ENCODE data around the gene CAPS. TPM values are rescaled to one million over a fixed set of nuclear protein-coding genes. Genes with fewer than 3 reads are reported as not detected.
"Not testable (repeated sequence)": the region's sequence is repeated elsewhere in the genome, so short reads cannot be mapped to it uniquely, and the experiment has no call there.

Gene CAPS
- polyA plus RNA-seq, 2 donors: 8.0 to 18.7 TPM

DNA sequence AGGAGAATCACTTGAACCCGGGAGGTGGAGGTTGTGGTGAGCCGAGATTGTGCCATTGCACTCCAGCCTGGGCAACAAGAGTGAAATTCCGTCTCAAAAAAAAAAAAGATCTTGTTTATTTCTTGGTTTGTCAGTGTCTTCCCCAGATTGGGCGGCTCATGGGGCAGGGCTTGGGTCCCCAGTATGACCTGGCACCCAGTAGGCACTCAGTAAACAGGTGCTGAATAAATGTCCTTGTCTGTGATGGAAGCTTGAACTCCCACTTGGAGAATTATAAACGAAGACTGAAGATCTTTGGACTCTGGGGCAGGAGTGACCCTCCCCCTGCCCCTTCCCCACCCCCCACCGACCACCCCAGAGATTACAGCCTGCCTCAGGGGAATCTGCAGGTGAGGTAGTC, 33.9 kb upstream of the CAPS start:
- WGBS, 2 donors: 25 to 35% methylated on average over 4 to 6 of the region's 6 CpGs
- Histone ChIP-seq H3K27ac (ENCODE audit: low read depth in 2 of 2, low read length in 1 of 2) (no peak overlapping the region), H3K9me3 (ENCODE audit: control insufficient read depth in 2 of 2, insufficient read depth in 1 of 2, low read depth in 1 of 2, low read length in 1 of 2) (no peaks in the 10 kb centered on the region), H3K36me3 (ENCODE audit: control insufficient read depth in 2 of 2, insufficient read depth in 2 of 2, low read length in 1 of 2) (no peaks in the 10 kb centered on the region), H3K4me3 (ENCODE audit: low read depth in 1 of 2, low read length in 2 of 2) (no peak overlapping the region), H3K27me3 (ENCODE audit: control insufficient read depth in 1 of 2, insufficient read depth in 2 of 2, low read length in 2 of 2) (no peaks in the 10 kb centered on the region), H3K4me1 (ENCODE audit: control insufficient read depth in 2 of 2, insufficient read depth in 2 of 2, low read length in 1 of 2) (peaks cover 0 to 4% of the 10 kb centered on the region in 2 donors)

DNA sequence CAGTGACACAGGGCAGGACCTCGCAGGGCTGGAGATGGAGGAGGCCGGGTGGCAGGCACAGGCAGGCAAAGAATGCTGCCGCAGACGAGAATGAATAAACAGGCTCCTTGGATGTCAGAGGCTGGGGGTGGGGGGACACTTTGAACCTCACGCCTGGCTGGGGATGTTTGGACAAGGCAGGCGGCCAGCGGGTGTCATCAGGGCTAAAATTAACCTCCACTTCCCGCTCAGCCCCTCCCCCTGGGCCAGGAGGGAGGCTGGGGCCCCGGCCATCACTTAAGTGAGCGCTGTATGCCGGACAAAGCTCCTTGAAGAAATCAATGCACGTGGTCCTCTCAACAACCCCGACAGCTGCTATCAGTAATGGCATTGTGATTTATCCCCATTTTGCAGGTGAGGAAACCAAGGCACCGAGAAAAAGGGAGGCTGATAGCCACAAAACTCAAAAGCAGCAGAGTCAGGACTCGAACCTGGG, 33.4 kb upstream of the CAPS start:
- Histone ChIP-seq H3K36me3 (ENCODE audit: control insufficient read depth in 2 of 2, insufficient read depth in 2 of 2, low read length in 1 of 2) (no peaks in the 10 kb centered on the region), H3K27ac (ENCODE audit: low read depth in 2 of 2, low read length in 1 of 2) (peak overlapping the region in 1 of 2 donors; percentile 26), H3K4me1 (ENCODE audit: control insufficient read depth in 2 of 2, insufficient read depth in 2 of 2, low read length in 1 of 2) (peaks cover 0 to 4% of the 10 kb centered on the region in 2 donors), H3K9me3 (ENCODE audit: control insufficient read depth in 2 of 2, insufficient read depth in 1 of 2, low read depth in 1 of 2, low read length in 1 of 2) (no peaks in the 10 kb centered on the region), H3K4me3 (ENCODE audit: low read depth in 1 of 2, low read length in 2 of 2) (no peak overlapping the region), H3K27me3 (ENCODE audit: control insufficient read depth in 1 of 2, insufficient read depth in 2 of 2, low read length in 2 of 2) (no peaks in the 10 kb centered on the region)
- WGBS, 2 donors: 14 to 16% methylated on average over 15 of the region's 15 CpGs

DNA sequence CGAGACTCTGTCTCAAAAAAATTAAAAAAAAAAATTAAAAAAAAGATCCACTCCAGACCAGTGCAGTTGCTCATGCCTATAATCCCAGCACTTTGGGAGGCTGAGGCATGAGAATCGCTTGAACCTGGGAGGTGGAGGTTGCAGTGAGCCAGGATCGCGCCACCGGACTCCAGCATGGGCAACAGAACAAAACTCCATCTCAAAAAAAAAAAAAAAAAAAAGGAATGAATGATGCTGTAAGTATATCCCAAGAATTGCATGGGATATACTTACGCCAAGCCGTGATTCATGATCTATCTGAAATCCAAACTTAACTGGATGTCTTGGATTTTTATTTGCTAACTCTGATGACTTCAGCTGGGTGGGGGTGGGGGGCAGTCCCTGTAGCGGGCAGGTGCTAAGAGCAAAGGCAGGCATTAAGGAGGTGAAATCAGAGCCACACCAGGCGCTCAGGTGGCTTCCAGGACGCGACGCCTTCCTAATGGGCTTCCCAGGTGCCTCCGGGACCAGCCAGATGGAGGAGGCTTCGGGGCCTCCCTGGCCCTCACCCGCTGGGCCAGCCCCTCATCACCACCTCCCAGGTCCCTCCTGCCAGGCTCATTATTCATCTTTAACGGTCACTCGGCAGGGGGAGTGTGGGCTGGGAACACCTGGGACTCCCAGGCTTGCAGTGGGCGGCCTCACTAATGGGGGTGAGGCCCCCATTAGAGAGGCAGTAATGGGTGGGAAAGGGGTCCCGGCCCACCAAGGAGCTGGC, 32.3 kb upstream of the CAPS start:
- Histone ChIP-seq H3K9me3 (ENCODE audit: control insufficient read depth in 2 of 2, insufficient read depth in 1 of 2, low read depth in 1 of 2, low read length in 1 of 2) (no peaks in the 10 kb centered on the region), H3K4me3 (ENCODE audit: low read depth in 1 of 2, low read length in 2 of 2) (no peak overlapping the region), H3K36me3 (ENCODE audit: control insufficient read depth in 2 of 2, insufficient read depth in 2 of 2, low read length in 1 of 2) (no peaks in the 10 kb centered on the region), H3K27ac (ENCODE audit: low read depth in 2 of 2, low read length in 1 of 2) (peak overlapping the region in 1 of 2 donors; percentile 75), H3K27me3 (ENCODE audit: control insufficient read depth in 1 of 2, insufficient read depth in 2 of 2, low read length in 2 of 2) (no peaks in the 10 kb centered on the region), H3K4me1 (ENCODE audit: control insufficient read depth in 2 of 2, insufficient read depth in 2 of 2, low read length in 1 of 2) (peaks cover 0 to 4% of the 10 kb centered on the region in 2 donors)
- 59 to 67% methylated on average over 19 of the region's 19 CpGs for WGBS, 2 donors

DNA sequence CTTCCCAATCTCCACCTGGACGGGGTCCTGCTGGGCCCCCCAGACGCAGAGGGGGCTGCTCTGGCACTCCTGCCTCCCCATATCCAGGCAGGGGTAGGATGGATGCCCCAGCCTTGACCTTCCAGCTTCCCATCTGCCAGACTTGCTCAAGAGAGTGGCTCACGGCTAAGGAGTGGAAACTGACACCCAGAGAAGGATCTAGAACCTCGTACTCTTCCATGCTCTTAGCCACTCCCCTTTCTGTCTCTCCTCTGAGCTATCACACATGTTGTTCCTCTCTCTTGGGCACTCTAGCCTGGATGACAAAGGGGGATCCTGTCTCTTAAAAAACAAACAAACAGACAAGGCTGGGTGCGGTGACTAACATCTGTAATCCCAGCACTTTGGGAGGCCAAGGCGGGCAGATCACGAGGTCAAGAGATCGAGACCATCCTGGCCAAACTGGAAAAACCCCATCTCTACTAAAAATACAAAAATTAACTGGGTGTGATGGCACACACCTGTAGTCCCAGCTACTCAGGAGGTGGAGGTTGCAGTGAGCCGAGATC, 31.6 kb upstream of the CAPS start:
- Histone ChIP-seq H3K36me3 (ENCODE audit: control insufficient read depth in 2 of 2, insufficient read depth in 2 of 2, low read length in 1 of 2) (no peaks in the 10 kb centered on the region), H3K4me1 (ENCODE audit: control insufficient read depth in 2 of 2, insufficient read depth in 2 of 2, low read length in 1 of 2) (peaks cover 0 to 4% of the 10 kb centered on the region in 2 donors), H3K27ac (ENCODE audit: low read depth in 2 of 2, low read length in 1 of 2) (peak overlapping the region in 1 of 2 donors; percentile 75), H3K27me3 (ENCODE audit: control insufficient read depth in 1 of 2, insufficient read depth in 2 of 2, low read length in 2 of 2) (no peaks in the 10 kb centered on the region), H3K4me3 (ENCODE audit: low read depth in 1 of 2, low read length in 2 of 2) (no peak overlapping the region), H3K9me3 (ENCODE audit: control insufficient read depth in 2 of 2, insufficient read depth in 1 of 2, low read depth in 1 of 2, low read length in 1 of 2) (no peaks in the 10 kb centered on the region)
- WGBS, 2 donors: 51 to 56% methylated on average over 9 of the region's 9 CpGs

DNA sequence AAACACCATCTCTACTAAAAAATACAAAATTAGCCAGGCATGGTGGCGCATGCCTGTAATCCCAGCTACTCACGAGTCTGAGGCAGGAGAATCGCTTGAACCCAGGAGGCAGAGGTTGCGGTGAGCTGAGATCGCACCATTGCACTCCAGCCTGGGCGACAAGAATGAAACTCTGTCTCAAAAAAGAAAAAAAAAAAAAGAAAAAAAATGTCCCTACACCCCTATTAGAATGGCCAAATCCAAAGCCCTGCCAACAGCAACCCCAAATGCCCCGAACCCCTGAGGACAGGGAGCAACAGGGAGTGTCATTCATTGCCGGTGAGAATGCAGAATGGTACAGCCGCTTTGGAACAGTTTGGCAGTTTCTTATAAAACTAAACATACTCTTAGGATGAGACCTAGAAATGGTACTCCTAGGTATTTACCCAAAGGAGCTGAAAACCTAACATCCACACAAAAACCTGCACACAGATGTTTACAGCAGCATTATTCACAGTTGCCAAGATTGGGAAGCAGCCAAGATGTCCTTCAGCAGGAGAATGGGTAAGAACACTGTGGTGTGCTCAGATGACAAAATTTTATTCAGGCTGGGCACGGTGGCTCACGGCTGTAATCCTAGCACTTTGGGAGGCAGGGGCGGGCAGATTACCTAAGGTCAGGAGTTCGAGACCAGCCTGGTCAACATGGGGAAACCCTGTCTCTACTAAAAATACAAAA, 30.7 kb upstream of the CAPS start:
- WGBS, 2 donors: 60 to 62% methylated on average over 11 to 13 of the region's 13 CpGs
- not testable (repeated sequence) for H3K27me3 ChIP-seq (ENCODE audit: control insufficient read depth in 1 of 2, insufficient read depth in 2 of 2, low read length in 2 of 2); H3K4me3 ChIP-seq (ENCODE audit: low read depth in 1 of 2, low read length in 2 of 2); H3K36me3 ChIP-seq (ENCODE audit: control insufficient read depth in 2 of 2, insufficient read depth in 2 of 2, low read length in 1 of 2); H3K4me1 ChIP-seq (ENCODE audit: control insufficient read depth in 2 of 2, insufficient read depth in 2 of 2, low read length in 1 of 2); H3K9me3 ChIP-seq (ENCODE audit: control insufficient read depth in 2 of 2, insufficient read depth in 1 of 2, low read depth in 1 of 2, low read length in 1 of 2)
- H3K27ac ChIP-seq (ENCODE audit: low read depth in 2 of 2, low read length in 1 of 2): peak overlapping the region in 1 of 2 donors; percentile 70

DNA sequence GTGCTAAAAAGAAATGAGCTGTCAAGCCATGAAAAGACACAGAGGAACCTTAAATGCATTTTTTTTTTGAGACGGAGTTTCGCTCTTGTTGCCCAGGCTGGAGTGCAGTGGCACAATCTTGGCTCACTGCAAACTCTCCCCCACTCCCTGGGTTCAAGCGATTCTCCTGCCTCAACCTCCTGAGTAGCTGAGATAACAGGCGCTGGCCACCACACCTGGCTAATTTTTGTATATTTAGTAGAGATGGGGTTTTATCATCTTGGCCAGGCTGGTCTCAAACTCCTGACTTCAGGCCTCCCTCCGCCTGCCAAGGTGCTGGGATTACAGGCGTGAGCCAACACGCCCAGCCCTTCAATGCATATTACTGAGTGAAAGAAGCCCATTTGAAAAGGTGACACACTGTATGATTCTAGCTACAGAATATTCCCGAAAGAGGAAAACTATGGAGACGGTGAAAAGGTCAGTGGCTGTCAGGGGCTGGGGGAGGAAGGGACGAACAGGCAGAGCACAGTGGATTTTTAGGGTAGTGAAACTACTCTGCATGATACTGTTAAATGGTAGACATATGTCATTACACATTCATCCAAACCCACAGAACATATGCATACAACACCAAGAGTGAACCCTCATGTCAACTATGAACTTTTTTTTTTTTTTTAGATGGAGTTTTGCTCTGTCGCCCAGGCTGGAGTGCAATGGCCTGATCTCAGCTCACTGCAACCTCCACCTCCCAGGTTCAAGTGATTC, 29.8 kb upstream of the CAPS start:
- WGBS, 2 donors: 57 to 60% methylated on average over 11 of the region's 11 CpGs
- H3K9me3 ChIP-seq (ENCODE audit: control insufficient read depth in 2 of 2, insufficient read depth in 1 of 2, low read depth in 1 of 2, low read length in 1 of 2); H3K4me3 ChIP-seq (ENCODE audit: low read depth in 1 of 2, low read length in 2 of 2); H3K4me1 ChIP-seq (ENCODE audit: control insufficient read depth in 2 of 2, insufficient read depth in 2 of 2, low read length in 1 of 2); H3K27ac ChIP-seq (ENCODE audit: low read depth in 2 of 2, low read length in 1 of 2); H3K27me3 ChIP-seq (ENCODE audit: control insufficient read depth in 1 of 2, insufficient read depth in 2 of 2, low read length in 2 of 2); H3K36me3 ChIP-seq (ENCODE audit: control insufficient read depth in 2 of 2, insufficient read depth in 2 of 2, low read length in 1 of 2): not testable (repeated sequence)

DNA sequence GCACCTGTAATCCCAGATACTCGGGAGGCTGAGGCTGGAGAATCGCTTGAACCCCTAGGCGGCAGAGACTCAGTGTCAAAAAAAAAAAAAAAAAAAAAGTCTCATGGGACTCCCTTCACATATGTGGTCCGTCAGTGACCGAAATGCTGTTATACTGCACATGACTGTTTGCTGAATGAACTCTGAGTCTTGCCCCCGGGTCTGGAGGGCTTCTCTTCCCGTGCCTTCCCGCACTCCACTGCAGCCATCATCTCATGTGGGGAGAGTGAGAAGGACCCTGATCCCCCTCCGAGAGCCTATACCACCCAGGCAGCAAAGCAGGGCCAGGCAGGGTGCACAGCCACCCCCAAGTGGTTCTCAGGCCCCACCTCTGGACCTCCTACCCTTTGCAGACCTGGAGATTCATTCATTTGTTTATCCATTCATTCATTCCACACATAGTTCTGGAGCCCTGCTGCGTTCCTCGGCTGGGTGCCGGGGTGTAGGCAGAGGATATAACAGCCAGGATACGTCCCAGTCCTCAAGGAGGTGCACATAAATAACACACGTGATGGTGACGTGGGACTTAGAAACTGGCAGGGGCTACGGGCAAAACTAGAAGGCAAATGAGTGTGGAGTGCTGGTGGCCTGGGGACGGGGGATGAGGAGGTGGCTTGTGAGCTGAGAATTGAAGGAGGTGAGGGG, 24.6 kb upstream of the CAPS start:
- H3K27ac ChIP-seq (ENCODE audit: low read depth in 2 of 2, low read length in 1 of 2): peak overlapping the region in 1 of 2 donors; percentile 24
- H3K4me1 ChIP-seq (ENCODE audit: control insufficient read depth in 2 of 2, insufficient read depth in 2 of 2, low read length in 1 of 2): peaks cover 3 to 15% of the 10 kb centered on the region in 2 donors
- H3K36me3 ChIP-seq (ENCODE audit: control insufficient read depth in 2 of 2, insufficient read depth in 2 of 2, low read length in 1 of 2): peaks cover 0 to 2% of the 10 kb centered on the region in 2 donors
- WGBS, 2 donors: 46 to 53% methylated on average over 17 of the region's 17 CpGs
- no peaks in the 10 kb centered on the region for H3K9me3 ChIP-seq (ENCODE audit: control insufficient read depth in 2 of 2, insufficient read depth in 1 of 2, low read depth in 1 of 2, low read length in 1 of 2)
- H3K27me3 ChIP-seq (ENCODE audit: control insufficient read depth in 1 of 2, insufficient read depth in 2 of 2, low read length in 2 of 2): no peaks in the 10 kb centered on the region
- H3K4me3 ChIP-seq (ENCODE audit: low read depth in 1 of 2, low read length in 2 of 2): no peak overlapping the region

DNA sequence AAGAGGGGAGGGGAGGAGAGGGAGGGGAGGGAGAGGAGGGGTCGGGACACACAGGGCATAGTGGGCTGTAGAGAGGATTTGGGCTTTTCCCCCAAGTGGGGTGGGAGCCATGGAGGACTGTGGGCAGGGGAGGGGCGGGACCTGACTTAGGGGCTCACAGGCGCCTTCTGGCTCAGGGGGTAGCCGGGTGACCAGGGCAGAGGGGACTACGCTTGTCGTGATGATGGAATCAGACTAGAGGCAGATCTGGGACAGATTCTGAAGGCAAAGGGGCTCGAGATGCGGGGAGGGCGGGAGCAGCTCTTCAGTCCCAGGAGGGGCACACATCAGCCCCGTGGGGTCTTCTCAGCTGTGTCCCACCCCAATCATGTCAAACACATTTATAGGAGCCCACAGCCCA, 24.0 kb upstream of the CAPS start:
- Histone ChIP-seq H3K27ac (ENCODE audit: low read depth in 2 of 2, low read length in 1 of 2) (no peak overlapping the region), H3K9me3 (ENCODE audit: control insufficient read depth in 2 of 2, insufficient read depth in 1 of 2, low read depth in 1 of 2, low read length in 1 of 2) (no peaks in the 10 kb centered on the region), H3K36me3 (ENCODE audit: control insufficient read depth in 2 of 2, insufficient read depth in 2 of 2, low read length in 1 of 2) (peaks cover 0 to 7% of the 10 kb centered on the region in 2 donors), H3K4me1 (ENCODE audit: control insufficient read depth in 2 of 2, insufficient read depth in 2 of 2, low read length in 1 of 2) (peaks cover 4 to 17% of the 10 kb centered on the region in 2 donors), H3K4me3 (ENCODE audit: low read depth in 1 of 2, low read length in 2 of 2) (peak overlapping the region in 1 of 2 donors; percentile 12), H3K27me3 (ENCODE audit: control insufficient read depth in 1 of 2, insufficient read depth in 2 of 2, low read length in 2 of 2) (no peaks in the 10 kb centered on the region)
- WGBS, 2 donors: 45 to 48% methylated on average over 9 to 10 of the region's 10 CpGs

DNA sequence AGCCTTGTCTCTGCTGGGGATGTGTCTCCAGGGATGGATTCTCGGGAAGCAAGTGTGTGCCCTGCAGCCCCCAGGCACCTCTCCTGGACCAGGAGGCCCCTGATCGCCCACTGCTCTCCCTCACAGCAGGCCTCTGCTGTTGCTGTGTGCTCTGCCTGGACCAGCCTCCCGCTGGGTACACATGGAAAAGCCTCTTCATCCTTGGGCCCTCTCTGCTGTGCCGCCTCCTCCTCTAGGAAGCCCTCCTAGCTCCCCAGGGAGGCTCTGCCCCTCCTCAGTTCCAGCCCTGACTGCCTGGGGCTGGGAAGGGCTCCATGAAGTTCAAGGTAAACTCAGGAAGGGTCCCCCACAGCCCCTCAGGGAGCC, 22.5 kb upstream of the CAPS start:
- no peak overlapping the region for H3K4me3 ChIP-seq (ENCODE audit: low read depth in 1 of 2, low read length in 2 of 2)
- no peak overlapping the region for H3K27ac ChIP-seq (ENCODE audit: low read depth in 2 of 2, low read length in 1 of 2)
- H3K9me3 ChIP-seq (ENCODE audit: control insufficient read depth in 2 of 2, insufficient read depth in 1 of 2, low read depth in 1 of 2, low read length in 1 of 2): peaks cover 0 to 4% of the 10 kb centered on the region in 2 donors
- no peaks in the 10 kb centered on the region for H3K27me3 ChIP-seq (ENCODE audit: control insufficient read depth in 1 of 2, insufficient read depth in 2 of 2, low read length in 2 of 2)
- H3K4me1 ChIP-seq (ENCODE audit: control insufficient read depth in 2 of 2, insufficient read depth in 2 of 2, low read length in 1 of 2): peaks cover 4 to 27% of the 10 kb centered on the region in 2 donors
- H3K36me3 ChIP-seq (ENCODE audit: control insufficient read depth in 2 of 2, insufficient read depth in 2 of 2, low read length in 1 of 2): peaks cover 5 to 19% of the 10 kb centered on the region in 2 donors
- 60 to 62% methylated on average over 4 of the region's 4 CpGs for WGBS, 2 donors
